Endometrial microvascular endothelial cells (primary cell): ENCODE measurements around the gene CAP2. TPM values are rescaled to one million over a fixed set of nuclear protein-coding genes. Genes with fewer than 3 reads are reported as not detected.

Source experiments
- in situ Hi-C: cut with HindIII; loops from 2 replicates; pipeline ENCODE4 v1.10.0; 2017; ENCODE audit warnings: low sequenced_read_pairs, low pct_unique_long_range_greater_than_20kb; ENCODE audit errors: inconsistent ontology term
- total RNA-seq: library from RNA; depleted of rRNA; stranded (reverse); fragments of >200 nt; gene quantifications from one replicate; pipeline ENCODE4 v1.2.3, GENCODE V29; 2015; ENCODE audit errors: inconsistent ontology term

The CAP2 gene
- total RNA-seq, 1 donor from 2014 or later = 25.9 TPM

DNA sequence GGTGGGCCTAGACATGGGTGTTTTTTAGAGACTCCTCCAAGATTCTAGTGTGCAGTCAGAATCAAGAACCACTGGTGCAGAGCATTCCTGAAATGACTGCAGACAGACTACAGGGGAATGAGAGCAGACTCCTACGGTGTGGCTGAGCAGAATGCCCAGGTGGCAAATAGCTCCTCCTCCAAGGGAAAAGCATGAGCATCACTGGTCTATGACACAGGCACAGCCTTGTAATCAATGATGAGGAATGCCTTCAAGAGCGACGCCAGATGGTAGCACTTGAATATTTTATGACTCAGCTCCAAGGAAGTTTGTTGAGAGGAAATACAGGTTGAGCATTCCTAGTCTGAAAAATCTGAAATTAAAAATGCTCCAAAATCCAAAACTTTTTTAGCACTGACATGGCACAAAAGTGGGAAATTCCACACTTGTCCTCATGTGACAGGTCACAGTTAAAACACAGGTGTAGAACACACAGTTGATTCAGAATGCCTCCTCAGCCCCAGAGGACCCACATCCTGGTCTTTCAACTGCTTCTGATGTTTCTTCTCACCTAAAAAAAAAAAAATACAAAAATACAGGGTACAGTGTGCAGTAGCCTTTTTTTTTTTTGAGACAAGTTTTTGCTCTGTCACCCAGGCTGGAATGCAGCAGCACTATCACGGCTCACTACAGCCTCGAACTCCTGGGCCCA is 196.2 kb downstream of the CAP2 start:
- in situ Hi-C loops = no loop called here

DNA sequence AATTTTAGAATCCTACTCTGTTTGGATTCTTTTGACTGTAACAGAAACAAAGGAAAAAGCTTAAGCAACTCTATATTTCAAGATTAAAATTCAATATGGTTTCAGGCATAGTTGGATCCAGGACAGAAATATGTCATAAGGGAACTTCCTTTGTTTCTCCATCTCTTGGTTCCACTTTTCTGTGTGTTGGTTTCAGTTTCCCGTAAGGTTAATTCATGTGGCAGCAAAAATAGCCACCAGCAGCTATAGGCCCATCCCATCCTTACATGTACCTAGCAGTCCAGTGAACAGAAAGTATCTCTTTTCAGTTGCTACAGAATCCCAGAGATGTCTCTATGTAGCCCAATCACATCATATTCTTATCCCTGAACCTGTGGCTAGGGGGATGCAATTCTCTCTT is 197.9 kb downstream of the CAP2 start:
- in situ Hi-C loops = no loop called here

DNA sequence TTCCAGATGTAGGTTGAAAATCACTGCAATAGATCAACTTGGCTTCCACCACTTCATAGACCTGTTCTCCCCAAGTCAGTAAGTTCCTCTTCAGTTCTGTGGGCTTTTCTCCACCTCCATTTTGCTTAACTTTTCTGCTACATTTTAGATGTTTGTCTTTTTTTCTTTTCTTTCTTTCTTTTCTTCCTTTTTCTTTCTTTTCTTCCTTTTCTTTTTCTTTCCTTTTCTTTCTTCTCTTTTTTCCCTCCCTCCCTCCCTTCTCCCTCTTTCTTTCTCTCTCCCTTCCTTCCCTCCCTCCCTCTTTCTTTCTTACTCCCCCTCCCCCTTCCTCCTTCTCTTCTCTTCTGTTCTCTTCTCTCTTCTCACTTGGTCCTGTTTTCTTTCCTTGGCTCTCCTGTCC is 199.9 kb downstream of the CAP2 start:
- in situ Hi-C loops = no loop called here

DNA sequence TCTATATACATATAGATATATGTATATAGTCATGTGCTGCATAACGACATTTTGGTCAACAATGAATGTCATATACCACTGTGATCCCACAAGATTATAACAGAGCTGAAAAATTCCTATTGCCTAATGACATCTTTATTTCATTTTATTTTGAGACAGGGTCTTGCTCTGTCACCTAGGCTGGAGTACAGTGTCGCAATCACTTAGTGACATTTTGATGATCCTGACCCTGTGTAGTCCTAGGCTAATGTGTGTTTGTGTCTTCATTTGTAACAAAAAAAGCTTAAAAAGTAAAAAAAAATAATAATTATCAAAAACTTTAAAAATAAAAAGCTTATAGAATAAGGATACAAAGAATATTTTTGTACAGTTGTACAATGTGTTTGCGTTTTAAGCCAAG is 202.7 kb downstream of the CAP2 start:
- in situ Hi-C loops = no loop called here

DNA sequence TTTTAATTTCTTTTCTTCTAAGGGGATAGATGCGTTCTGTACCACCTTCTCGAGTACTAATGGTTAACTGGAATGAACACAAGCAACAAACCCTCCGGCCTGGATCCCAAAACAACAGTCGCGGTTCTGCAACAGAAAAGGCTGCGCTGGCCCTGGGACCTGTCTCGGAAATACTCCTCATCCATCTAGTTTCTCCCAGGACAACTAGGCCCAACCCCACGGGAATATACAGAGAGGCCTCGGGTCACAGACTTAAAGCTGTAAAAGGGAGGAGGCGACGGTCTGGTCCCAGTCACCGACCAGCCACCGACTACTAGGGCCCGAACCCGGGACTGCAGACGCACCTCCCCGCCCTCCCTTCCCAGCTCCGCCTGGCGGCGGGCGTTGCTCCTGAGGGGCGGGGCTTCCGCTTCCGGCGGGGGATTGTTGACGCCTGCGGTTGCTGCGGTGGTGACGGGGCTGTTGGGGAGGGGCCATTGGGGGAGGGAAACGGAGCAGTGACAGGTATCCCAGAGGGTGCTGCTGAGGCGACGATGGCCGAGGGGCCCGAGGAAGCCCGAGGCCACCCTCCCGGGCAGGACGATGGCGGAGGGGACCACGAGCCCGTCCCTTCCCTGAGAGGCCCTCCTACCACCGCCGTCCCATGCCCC is 206.6 kb downstream of the CAP2 start, which contains the start of gene FAM8A1:
FAM8A1 (plus strand) TSS at position 426 of the 650 bp plus-strand sequence; CDS start at position 534, 108 bp downstream.
- in situ Hi-C loops = no loop called here

DNA sequence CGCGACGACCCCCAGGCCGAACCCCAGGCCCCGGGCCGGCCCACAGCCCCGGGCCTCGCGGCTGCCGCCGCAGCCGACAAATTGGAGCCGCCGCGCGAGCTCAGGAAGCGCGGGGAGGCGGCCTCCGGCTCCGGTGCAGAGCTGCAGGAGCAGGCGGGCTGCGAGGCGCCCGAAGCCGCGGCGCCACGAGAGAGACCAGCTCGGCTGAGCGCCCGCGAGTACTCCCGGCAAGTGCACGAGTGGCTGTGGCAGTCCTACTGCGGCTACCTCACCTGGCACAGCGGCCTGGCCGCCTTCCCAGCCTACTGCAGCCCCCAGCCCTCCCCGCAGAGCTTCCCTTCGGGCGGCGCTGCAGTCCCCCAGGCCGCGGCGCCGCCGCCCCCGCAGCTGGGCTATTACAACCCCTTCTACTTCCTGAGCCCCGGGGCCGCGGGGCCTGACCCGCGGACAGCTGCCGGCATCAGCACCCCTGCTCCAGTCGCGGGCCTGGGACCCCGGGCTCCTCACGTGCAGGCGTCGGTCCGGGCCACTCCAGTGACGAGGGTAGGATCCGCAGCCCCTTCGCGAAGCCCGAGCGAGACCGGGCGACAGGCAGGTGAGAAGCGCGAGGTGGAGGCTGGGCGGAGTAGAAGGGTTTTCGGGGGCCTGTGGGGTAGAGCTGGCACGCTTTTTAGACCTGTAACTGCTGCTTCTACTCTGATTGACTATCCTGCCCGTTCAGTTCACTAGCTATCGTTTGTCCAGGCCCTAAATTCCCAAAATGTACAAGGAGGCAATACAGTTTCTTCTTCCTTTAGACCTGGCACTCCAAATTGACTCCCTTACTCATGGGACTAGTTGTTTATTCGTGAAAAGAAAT is 207.4 kb downstream of the CAP2 start:
- in situ Hi-C loops = no loop called here

DNA sequence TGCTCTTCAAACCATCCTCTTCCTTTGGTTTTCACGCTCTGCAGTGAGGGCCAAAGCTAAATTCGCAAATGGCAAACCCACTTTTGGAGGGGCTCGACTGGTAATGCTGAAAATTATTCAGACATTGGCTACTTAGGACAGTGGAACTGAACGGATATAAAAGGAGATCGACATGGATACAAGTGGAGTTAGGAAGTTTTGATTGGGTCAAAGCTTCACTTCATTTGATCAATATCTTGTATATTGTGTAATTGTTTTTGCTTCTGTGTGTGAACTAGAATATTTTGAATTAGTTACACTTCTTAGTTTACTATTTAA is 207.9 kb downstream of the CAP2 start:
- in situ Hi-C loops = no loop called here

DNA sequence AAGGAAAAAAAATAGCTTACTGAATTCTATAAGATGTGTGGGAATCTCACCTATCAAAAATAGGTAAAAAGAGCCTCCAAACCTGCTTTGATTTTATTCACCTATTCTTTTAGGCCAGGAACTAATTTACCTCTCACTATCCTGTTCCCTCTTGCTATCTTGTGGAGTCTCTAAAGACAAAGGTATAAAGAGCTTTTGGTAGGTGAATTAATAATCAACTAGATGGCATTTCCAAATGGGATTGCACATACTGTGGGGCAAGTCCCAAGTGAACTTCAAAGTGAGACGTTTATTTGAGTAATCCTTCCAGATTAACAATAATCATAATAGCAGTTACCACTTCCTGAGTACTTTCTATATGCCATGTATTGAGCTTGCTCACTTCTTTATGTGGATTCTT is 209.5 kb downstream of the CAP2 start:
- in situ Hi-C loops = no loop called here

DNA sequence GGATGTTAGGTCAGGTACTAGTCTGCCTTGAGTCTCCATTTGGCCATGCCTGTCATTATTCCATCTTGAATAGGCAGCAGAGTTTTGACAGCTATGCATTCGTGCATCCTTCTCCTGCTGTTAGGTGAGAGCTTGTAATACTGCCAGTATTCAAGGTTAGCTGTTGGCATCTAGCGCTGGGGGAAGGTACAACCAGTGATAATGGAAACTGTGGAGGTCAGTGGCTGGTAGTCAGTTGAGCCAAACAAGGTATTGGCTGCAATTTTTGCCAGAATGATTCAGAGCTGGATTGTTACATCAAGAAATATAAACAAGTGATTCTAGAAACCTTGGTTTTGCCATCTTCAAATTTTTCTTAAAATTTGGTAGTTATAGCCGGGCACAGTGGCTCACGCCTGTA is 213.2 kb downstream of the CAP2 start:
- in situ Hi-C loops = no loop called here

Other genes starting within 250 kb of the CAP2 start
- gene RBM24, start 112.2 kb upstream of the CAP2 start, total RNA-seq = 0.28 TPM
- gene FAM8A1, start 206.7 kb downstream of the CAP2 start, total RNA-seq = 11.0 TPM